ENCODE data around the gene GFER.

GFER gene

DNA sequence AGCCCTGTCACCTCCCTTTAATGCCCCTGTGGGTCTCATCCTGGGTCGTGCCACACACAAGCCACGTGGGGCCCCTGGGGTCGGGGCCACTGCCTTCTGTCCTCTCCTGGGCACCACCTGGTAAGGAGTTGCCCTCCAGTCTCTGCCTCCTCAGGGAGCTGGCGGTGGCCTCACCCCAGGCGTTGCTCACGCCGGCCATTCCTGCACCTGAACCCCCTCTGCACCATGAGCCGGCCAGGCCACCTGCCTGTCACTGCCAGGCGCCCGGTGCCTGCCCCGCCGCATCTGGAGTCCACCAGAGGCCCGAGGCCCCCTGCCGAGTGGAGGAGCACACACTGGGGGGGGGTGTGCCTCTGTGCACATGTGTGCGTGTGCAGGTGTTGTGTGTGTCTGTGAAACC lies 53.1 kb downstream of the GFER start:
- TF ChIP-seq, protein P1, sequence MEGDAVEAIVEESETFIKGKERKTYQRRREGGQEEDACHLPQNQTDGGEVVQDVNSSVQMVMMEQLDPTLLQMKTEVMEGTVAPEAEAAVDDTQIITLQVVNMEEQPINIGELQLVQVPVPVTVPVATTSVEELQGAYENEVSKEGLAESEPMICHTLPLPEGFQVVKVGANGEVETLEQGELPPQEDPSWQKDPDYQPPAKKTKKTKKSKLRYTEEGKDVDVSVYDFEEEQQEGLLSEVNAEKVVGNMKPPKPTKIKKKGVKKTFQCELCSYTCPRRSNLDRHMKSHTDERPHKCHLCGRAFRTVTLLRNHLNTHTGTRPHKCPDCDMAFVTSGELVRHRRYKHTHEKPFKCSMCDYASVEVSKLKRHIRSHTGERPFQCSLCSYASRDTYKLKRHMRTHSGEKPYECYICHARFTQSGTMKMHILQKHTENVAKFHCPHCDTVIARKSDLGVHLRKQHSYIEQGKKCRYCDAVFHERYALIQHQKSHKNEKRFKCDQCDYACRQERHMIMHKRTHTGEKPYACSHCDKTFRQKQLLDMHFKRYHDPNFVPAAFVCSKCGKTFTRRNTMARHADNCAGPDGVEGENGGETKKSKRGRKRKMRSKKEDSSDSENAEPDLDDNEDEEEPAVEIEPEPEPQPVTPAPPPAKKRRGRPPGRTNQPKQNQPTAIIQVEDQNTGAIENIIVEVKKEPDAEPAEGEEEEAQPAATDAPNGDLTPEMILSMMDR (IDR thresholded peaks at IDR 0.05; ENCODE audit: unreplicated experiment in 3 of 3): no peak
- H3K4me3 Mint-ChIP-seq: no peak overlapping the region
- no peaks in the 10 kb centered on the region for H3K27me3 Mint-ChIP-seq (ENCODE audit: low read depth)
- no peaks in the 10 kb centered on the region for H3K36me3 Mint-ChIP-seq (ENCODE audit: low read depth)
- H3K9me3 Mint-ChIP-seq: no peaks in the 10 kb centered on the region
- peak overlapping the region; percentile 98 to 100 (median 99) for H3K27ac Mint-ChIP-seq
- H3K4me1 Mint-ChIP-seq: peaks cover 31% of the 10 kb centered on the region
